ENCODE data around the gene PPTC7. TPM values are rescaled to one million over a fixed set of nuclear protein-coding genes. Genes with fewer than 3 reads are reported as not detected.
"Not testable (repeated sequence)": the region's sequence is repeated elsewhere in the genome, so short reads cannot be mapped to it uniquely, and the experiment has no call there.

Gene PPTC7
- total RNA-seq, 1 donor from 2014 or later: 11.5 TPM

GRCh38 chr12:110600254-110600653 lies 17.1 kb upstream of the PPTC7 start:
- no peaks in the 10 kb centered on the region for H3K27me3 ChIP-seq (ENCODE audit: control insufficient read depth, insufficient read depth, low read length)
- DNase-seq (ENCODE audit: low read depth): no peak
- TF ChIP-seq, protein P1, sequence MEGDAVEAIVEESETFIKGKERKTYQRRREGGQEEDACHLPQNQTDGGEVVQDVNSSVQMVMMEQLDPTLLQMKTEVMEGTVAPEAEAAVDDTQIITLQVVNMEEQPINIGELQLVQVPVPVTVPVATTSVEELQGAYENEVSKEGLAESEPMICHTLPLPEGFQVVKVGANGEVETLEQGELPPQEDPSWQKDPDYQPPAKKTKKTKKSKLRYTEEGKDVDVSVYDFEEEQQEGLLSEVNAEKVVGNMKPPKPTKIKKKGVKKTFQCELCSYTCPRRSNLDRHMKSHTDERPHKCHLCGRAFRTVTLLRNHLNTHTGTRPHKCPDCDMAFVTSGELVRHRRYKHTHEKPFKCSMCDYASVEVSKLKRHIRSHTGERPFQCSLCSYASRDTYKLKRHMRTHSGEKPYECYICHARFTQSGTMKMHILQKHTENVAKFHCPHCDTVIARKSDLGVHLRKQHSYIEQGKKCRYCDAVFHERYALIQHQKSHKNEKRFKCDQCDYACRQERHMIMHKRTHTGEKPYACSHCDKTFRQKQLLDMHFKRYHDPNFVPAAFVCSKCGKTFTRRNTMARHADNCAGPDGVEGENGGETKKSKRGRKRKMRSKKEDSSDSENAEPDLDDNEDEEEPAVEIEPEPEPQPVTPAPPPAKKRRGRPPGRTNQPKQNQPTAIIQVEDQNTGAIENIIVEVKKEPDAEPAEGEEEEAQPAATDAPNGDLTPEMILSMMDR (IDR thresholded peaks at IDR 0.05; ENCODE audit: insufficient read depth, low read length, poor library complexity, severe bottlenecking): peak; percentile 20
- H3K4me3 ChIP-seq (ENCODE audit: low read depth, low read length): no peak overlapping the region
- H3K36me3 ChIP-seq (ENCODE audit: control insufficient read depth, insufficient read depth, low read length): no peaks in the 10 kb centered on the region

- H3K27me3 ChIP-seq (ENCODE audit: control insufficient read depth, insufficient read depth, low read length): no peaks in the 10 kb centered on the region
- H3K36me3 ChIP-seq (ENCODE audit: control insufficient read depth, insufficient read depth, low read length): no peaks in the 10 kb centered on the region
- H3K4me3 ChIP-seq (ENCODE audit: low read depth, low read length): no peak overlapping the region
- DNase-seq (ENCODE audit: low read depth): no peak
- TF ChIP-seq, protein P1 (IDR thresholded peaks at IDR 0.05; ENCODE audit: insufficient read depth, low read length, poor library complexity, severe bottlenecking): no peak
Observed at GRCh38 chr12:110599334-110599733, 16.2 kb upstream of the PPTC7 start.

DNA sequence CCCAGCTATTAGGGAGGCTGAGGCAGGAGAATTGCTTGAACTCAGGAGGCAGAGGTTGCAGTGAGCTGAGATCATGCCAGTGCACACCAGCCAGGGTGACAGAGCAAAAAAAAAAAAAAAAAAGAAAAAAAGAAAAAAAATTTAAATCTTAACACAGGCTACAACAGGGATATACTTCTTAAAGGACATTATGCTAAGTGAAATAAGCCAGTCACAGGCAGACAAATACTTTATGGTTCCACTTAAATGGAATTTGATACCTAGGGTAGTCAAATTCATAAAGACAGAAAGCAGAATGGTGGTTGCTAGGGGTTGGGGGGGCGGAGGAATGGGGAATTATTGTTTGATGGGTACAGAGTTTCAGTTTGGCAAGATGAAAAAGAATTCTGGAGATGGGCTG lies 14.8 kb upstream of the PPTC7 start:
- DNase-seq (ENCODE audit: low read depth): no peak
- H3K27me3 ChIP-seq (ENCODE audit: control insufficient read depth, insufficient read depth, low read length): no peaks in the 10 kb centered on the region
- no peaks in the 10 kb centered on the region for H3K36me3 ChIP-seq (ENCODE audit: control insufficient read depth, insufficient read depth, low read length)
- no peak overlapping the region for H3K4me3 ChIP-seq (ENCODE audit: low read depth, low read length)
- TF ChIP-seq, protein P1 (IDR thresholded peaks at IDR 0.05; ENCODE audit: insufficient read depth, low read length, poor library complexity, severe bottlenecking): no peak

GRCh38 chr12:110592919-110593318 lies 9.8 kb upstream of the PPTC7 start:
- not testable (repeated sequence) for H3K27me3 ChIP-seq (ENCODE audit: control insufficient read depth, insufficient read depth, low read length); DNase-seq (ENCODE audit: low read depth); H3K4me3 ChIP-seq (ENCODE audit: low read depth, low read length); H3K36me3 ChIP-seq (ENCODE audit: control insufficient read depth, insufficient read depth, low read length)

DNA sequence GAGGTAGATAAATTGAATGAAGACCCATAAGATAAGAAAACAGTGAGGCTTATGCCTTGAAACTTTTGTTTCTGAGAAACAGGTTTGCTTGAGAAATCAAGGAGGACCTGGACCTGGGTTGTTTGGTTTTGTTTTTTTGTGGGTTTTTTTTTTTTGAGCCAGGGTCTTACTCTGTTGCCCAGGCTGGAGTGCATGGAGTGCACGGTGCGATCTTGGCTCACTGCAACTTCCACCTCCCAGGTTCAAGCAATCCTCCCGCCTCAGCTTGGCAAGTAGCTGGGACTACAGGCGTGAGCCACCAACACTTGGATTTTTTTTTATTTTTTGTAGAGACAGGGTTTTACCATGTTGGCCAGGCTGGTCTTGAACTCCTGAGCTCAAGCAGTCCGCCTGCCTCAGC lies 9.0 kb upstream of the PPTC7 start:
- TF ChIP-seq, protein P1 (IDR thresholded peaks at IDR 0.05; ENCODE audit: insufficient read depth, low read length, poor library complexity, severe bottlenecking): no peak
- H3K36me3 ChIP-seq (ENCODE audit: control insufficient read depth, insufficient read depth, low read length): no peaks in the 10 kb centered on the region
- no peak overlapping the region for H3K4me3 ChIP-seq (ENCODE audit: low read depth, low read length)
- no peak for DNase-seq (ENCODE audit: low read depth)
- no peaks in the 10 kb centered on the region for H3K27me3 ChIP-seq (ENCODE audit: control insufficient read depth, insufficient read depth, low read length)

DNA sequence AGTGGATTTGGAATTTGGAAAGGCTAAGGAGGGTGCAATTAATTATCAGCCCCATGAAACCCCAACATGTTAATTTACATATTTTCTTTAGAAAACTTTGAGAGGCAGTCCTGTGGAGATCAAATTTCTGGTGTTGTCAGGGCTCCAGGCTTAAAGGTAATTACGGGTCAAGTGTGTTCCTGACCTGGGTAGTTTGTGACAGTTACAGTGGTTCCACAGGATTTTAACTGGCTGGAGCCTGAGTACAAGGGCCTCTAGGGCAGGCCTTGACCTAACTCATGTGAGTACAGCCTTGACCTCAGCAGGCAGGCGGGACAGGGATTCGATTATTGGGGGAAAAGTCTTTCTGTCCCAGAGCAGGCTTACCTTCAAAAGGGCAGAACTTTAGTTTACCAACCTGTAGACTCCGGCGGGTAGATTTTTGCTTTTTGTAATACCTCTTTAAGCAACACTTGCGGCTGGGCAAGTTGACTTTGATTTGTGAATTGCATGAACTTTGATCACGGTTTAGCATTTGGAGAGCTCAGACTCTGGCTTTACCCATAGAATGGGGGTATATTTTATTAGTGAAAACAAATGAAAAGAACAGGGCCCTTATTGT lies 8.4 kb upstream of the PPTC7 start:
- no peaks in the 10 kb centered on the region for H3K36me3 ChIP-seq (ENCODE audit: control insufficient read depth, insufficient read depth, low read length)
- H3K4me3 ChIP-seq (ENCODE audit: low read depth, low read length): no peak overlapping the region
- TF ChIP-seq, protein P1 (IDR thresholded peaks at IDR 0.05; ENCODE audit: insufficient read depth, low read length, poor library complexity, severe bottlenecking): no peak
- DNase-seq (ENCODE audit: low read depth): no peak
- no peaks in the 10 kb centered on the region for H3K27me3 ChIP-seq (ENCODE audit: control insufficient read depth, insufficient read depth, low read length)

Measured in kidney epithelial cell (primary cell).